Skeletal muscle cell (primary cell): Measurements from ENCODE around the gene TGFBR3.

Experiments
- DNase-seq: peaks from one replicate; pipeline ENCODE4 v3.0.0-alpha.2; 2010; ENCODE audit warnings: low read depth
- H3K4me3 ChIP-seq: 2 replicates; pipeline ENCODE4 v1.5.1; 2011; ENCODE audit warnings: low read depth, mild to moderate bottlenecking, control low read depth, low read length, moderate library complexity

TGFBR3 gene

GRCh38 chr1:91885213-91885715 lies 687 bp downstream of the TGFBR3 start:
- peak overlapping the region; percentile 75 for H3K4me3 ChIP-seq
- no peak for DNase-seq

- DNase-seq = no peak
- H3K4me3 ChIP-seq = peak overlapping the region; percentile 75
Measured at GRCh38 chr1:91884459-91885212, 1.3 kb downstream of the TGFBR3 start.

DNA sequence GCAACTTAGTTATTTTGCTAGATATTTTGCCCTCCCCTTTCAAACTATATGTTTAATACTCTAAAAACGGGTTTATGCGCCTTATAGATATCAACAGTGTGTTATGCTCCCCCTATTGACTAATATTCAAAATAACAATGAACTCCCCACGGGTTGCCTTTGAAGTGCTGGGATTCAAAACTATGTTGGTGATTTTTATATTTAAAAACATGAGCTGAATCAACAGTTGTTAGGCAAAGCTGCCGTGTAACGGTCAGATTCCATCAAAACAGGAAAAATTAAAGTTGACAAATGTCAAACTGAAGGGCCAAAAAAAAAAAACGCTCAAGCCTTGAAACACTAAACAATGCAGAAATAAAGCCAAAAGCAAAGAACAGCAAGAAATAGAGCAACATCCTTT lies 2.5 kb downstream of the TGFBR3 start:
- no peak overlapping the region for H3K4me3 ChIP-seq
- no peak for DNase-seq

- DNase-seq = no peak
- H3K4me3 ChIP-seq = no peak overlapping the region
Measured at GRCh38 chr1:91881280-91881679, 4.7 kb downstream of the TGFBR3 start.

GRCh38 chr1:91879733-91880132 lies 6.2 kb downstream of the TGFBR3 start:
- H3K4me3 ChIP-seq = no peak overlapping the region
- no peak for DNase-seq

GRCh38 chr1:91877574-91878208 lies 8.3 kb downstream of the TGFBR3 start:
- H3K4me3 ChIP-seq = no peak overlapping the region
- no peak for DNase-seq

DNA sequence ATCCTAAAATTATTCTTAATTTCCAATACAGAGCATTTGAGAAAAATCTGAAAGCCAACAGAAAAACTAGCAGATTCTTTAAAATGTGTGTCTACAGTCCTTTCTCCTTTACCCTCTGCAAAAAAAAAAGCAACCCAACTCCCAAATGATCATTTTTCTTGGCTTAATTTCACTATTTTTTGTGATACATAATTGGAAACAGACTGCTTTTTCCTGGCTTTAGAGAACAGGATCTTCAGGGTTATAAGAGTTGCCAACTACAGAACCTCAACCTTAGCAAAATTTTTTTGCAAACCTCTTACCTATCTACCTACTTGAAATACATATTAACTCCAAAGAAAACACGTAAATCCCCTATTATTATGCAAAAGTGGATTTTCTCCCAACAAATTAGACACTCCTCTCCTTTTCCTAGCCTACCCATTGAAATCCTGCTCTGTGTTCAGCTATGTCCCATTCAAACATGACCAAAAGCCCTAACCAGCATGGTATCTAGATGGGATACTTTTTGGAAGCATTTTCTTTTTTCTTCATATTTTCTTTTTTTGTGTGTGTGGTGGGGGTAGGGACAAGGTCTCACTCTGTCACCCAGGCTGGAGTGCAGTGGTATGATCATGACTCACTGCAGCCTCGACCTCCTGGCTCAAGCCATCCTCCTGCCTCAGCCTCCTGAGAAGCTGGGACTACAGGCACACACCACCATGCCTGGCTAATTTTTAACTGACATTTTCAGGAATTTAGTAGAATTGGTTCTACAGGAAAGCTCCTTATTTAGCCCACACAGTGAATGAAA lies 9.0 kb downstream of the TGFBR3 start:
- DNase-seq = no peak
- H3K4me3 ChIP-seq = no peak overlapping the region

DNA sequence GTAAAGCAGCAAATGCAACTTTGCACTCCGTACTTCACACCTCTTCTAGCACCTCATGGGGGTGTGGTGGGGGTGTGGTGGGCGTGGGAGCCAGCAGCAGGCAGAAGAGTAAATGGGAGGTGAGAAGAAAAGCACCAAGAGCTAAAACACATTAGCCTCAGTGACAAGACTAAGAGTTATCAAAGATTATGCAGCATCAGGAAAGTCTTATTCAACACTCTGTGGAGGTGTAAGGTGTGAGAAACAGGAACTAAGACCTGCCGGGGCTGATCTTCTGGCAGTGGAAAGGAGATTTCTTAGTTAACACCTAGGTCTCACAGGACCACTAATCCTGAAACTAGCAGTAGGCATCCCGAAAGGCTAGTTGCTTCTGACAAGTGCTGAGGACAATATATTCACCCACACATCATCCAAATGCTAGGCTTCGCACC lies 9.9 kb downstream of the TGFBR3 start:
- H3K4me3 ChIP-seq = no peak overlapping the region
- DNase-seq = no peak

DNA sequence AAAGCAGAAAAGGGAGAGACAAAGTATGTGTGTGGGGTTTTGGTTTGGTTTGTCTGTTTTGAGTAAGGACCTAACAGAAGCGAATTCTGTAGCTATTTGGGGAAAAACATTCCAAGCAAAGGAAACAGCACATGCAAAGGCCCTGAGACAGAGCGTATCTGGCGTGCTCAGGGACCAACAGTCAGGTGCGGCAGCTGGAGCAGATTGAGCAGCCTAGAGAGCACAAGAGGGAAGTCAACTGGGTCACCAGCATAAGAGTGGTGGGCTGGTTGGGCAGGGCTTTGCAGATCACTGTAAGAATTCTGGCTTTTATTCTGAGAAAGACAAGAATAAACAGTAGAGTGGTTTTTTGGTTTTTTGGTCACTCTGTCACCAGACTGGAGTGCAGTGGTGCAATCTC lies 11.8 kb downstream of the TGFBR3 start:
- no peak for DNase-seq

GRCh38 chr1:91872559-91873081 lies 13.3 kb downstream of the TGFBR3 start:
- no peak overlapping the region for H3K4me3 ChIP-seq
- no peak for DNase-seq

More for the DNA sequence above, 11.8 kb downstream of the TGFBR3 start:
- no peak overlapping the region for H3K4me3 ChIP-seq

GRCh38 chr1:91872000-91872399 lies 14.0 kb downstream of the TGFBR3 start:
- no peak overlapping the region for H3K4me3 ChIP-seq
- DNase-seq = no peak

DNA sequence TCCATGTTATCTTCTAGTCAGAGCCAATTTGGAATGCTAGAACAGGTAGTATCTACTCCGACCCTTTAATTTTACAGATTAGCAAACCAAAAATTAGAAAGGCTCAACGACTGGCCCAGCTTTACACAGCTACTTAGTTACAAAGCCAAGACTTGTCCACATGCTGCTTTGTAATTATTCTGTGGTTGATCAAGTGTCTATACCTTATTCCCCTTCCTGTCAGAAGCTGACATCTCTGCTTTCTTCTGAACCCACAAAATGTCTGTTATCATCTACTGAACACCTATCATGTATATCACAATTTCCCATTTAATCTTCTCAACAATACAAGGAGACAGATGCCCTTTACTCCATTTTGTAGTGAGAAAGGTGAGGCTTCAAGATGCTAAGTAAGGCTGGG lies 15.6 kb downstream of the TGFBR3 start:
- DNase-seq = no peak
- H3K4me3 ChIP-seq = no peak overlapping the region

- no peak overlapping the region for H3K4me3 ChIP-seq
- no peak for DNase-seq
Measured at GRCh38 chr1:91866425-91866824, 19.5 kb downstream of the TGFBR3 start.

- H3K4me3 ChIP-seq = no peak overlapping the region
- no peak for DNase-seq
Measured at GRCh38 chr1:91864017-91864700, 21.8 kb downstream of the TGFBR3 start.

- no peak for DNase-seq
- no peak overlapping the region for H3K4me3 ChIP-seq
Measured at GRCh38 chr1:91863498-91863897, 22.5 kb downstream of the TGFBR3 start.

DNA sequence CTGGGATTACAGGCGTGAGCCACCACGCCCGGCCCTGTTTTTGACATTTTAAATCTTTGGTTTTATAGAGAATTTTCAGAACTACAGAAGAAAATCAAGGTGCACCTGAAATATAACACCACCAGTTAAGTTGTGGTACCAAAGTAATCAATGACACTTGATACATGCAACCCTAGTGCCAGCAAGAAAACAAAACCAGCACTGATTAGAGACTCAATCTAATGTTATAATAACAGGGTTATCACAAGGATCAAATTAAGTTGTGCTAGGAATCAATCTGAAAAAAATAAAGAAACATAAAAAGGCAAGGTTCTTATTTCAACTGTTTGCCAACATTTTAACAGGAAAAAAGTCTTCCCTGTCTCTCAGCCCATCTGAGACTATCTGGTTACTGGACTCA lies 23.8 kb downstream of the TGFBR3 start:
- H3K4me3 ChIP-seq = no peak overlapping the region
- no peak for DNase-seq

- no peak for DNase-seq
- no peak overlapping the region for H3K4me3 ChIP-seq
Measured at GRCh38 chr1:91857557-91858239, 28.3 kb downstream of the TGFBR3 start.

DNA sequence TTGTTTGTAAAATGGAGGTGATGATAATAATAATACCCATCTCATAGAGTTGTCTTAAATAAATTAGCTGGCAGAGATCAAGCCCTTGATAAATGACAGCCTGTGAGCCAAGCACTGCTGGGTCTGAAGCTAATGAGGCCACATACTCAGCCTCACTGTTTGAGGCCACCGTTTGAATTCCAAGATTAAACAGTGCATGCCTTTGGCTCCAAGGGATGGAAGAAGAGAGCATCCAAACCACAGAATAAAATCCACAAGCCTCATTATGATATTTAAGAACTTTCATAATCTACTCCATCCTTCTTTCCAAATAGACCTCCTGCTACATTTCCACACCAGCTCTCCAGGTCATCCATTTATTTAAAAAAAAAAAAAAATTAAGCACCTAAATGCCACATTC lies 29.0 kb downstream of the TGFBR3 start:
- no peak for DNase-seq
- no peak overlapping the region for H3K4me3 ChIP-seq
